Measurements from ENCODE around the gene COQ9.
"Not testable (repeated sequence)": the region's sequence is repeated elsewhere in the genome, so short reads cannot be mapped to it uniquely, and the experiment has no call there.

Gene COQ9, protein sequence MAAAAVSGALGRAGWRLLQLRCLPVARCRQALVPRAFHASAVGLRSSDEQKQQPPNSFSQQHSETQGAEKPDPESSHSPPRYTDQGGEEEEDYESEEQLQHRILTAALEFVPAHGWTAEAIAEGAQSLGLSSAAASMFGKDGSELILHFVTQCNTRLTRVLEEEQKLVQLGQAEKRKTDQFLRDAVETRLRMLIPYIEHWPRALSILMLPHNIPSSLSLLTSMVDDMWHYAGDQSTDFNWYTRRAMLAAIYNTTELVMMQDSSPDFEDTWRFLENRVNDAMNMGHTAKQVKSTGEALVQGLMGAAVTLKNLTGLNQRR

DNA sequence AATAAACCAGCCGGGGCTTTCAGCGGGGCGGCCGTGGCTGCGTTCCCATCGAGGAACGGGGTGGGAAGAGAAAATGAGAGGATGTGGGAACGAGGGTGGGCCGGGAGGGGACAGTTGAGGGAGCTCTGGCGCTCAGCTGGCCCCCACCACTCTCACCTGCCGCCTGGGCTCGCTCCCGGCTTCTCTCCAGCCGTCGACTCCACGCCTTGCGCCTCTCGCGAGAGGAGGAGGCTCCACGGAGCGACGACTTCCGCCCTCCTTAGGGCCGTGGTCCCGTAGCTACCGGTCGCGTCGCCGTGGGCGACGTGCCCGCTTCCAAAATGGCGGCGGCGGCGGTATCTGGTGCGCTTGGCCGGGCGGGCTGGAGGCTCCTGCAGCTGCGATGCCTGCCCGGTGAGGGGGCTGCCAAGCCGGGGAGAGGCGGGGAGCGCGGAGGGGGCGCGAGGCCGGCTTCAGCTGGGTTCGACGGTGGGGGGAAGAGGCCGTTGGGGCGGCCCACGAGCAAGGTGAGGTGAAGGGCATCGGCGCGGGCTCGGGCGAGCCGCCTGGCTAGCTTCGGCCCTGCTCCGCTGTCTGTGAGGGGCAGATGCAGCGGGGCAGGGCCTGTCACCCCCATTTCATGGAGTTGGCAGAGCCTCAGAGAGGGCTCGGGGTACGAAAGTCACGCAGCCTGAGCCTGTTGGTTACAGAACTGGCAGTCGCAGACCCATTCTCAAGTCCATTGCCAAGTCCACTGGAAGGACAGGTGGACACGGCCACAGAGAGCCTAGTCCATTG, at the start of gene COQ9, which contains the start of gene CIAPIN1:
COQ9 (plus strand) TSS at position 294 of the 777 bp plus-strand sequence; CDS start at position 321, 27 bp downstream.
CIAPIN1 (minus strand) TSS at position 200 of the 777 bp plus-strand sequence. CDS start 6,457 bp downstream, outside the sequence.
- peak; percentile 88 for DNase-seq (ENCODE audit: low read depth)

DNA sequence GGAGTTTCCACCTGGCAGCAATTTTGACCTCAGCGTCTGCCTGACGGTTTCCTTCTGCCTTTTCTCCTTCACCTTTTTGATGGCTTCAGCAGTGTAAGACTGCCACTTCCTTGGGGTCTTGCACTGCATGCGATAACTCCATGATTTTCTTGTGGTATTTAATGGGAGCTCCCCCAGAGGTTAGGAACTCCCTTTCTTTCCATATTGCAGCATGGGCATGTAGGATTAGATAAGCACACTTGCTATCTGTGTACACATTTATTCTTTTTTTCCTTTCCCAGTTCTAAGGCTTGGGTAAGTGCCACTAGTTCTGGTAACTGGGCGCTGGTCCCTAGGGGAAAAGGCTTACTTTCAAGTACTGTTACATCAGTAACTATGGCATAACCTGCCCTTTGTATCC, 49.8 kb upstream of the COQ9 start:
- DNase-seq (ENCODE audit: low read depth): not testable (repeated sequence)

DNA sequence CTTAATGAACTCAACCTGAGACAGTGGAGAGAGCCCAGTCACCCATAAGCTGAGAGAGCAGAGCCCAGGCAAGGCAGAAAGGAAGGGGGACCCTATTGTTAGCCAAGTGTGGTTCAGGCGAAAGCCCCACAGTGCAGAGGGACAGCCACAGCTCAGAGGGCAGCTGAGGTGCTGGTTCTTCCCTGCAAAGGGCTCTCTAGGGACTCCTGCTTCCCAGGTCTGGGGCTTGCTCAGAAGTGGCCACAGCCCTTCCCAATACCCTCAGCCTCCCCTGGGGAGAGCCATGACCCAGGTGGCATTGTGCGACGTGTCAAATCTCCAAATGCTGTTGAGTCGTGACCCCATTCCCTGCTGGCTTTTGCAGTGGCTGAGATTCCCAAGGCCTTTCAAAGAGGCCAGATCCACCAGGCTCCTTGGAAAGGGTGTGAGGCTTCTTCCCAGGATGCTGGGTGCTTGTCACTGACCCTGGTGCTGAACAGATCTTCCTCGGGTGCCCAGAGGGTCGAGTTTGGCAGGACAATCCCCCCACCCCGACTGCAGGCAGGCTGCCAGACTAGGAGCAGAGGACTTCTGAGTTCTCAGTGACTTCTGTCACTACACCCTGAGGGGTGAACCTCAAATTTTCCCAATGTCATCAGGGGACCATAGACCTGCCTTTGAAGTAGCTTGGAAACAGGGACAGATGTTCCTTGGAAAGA, 45.2 kb upstream of the COQ9 start:
- no peak for DNase-seq (ENCODE audit: low read depth)

DNA sequence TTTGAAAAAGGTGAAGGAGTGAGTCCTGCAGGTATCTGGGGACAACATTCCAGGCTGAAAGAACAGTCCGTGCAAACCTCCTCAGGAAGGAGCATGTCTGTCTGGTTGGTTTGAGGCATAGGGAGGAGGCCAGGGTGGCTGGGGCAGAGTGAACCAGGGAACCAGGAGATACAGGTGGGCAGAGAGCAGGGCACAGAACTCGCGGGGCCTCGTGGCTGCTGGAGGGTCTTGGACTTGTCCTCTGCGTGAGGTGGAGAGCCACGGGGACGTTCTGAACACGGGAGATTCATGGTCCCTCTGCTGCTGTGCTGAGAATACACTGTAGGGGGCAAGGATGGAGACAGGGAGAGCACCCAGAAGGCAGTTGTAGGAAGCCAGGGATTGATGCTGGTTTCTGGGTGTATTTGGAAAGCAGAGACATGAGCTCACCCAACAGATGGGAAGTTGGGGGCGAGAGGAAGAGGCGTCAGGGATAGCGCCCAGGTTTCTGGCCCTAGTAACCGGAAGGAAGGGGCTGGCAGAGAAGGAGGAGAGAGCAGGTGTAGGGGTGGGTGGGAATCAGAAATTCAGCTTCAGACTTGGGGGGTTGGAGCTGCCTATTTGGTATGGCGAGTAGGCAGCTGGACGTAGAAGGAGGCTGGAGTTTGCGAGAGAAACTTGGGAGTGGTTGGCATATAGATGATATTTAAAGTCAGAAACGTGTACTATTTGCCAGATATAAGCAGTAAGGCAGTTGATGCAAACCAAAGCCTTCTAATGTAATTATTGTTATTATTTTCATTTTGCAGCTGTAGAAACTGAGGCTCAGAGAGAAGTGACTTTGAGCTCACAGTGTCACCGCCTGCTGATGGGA, 43.1 kb upstream of the COQ9 start, which contains the start of gene CCL17:
CCL17 (plus strand) TSS at position 803 of the 853 bp plus-strand sequence. CDS start 9,166 bp downstream, outside the sequence.
- no peak for DNase-seq (ENCODE audit: low read depth)

DNA sequence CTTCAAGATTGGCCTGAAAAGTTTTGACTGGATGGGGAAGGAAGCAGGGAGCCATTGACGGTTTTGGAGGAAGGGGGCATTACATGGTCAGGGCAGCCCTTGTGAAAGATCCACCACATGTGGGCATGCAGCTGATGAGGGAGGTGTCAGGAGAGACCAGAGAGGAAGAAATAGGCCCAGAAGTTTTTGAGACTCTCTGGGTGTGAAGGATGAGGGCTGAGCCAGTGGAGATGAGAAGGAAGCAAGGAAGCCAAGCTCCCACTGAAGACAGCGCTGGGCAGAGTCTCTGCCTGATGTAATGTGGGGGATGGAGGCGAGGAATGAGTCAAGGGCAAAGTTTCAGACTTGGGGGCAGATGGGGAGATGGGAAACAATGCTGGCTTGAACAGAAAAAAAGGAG, 42.2 kb upstream of the COQ9 start:
- DNase-seq (ENCODE audit: low read depth): no peak

DNA sequence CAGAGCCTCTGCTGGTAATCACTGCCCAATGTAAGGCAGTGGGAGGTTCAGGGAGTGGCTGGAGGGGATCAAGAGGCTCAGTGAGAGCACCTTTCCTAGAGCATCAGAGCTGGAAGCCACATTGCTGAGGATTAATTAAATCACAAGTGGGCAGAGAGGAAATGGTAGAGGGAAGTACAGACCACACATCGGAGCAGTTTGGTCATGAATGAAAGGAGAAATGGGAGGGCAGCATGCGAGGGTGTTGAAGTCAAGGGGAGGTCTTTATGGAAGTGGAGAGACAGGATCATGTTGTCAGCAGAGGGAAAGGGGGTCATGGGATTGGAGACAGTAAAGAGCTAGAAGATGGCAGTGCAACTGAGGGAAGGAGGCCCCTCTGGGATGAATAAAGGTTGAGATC, 40.4 kb upstream of the COQ9 start:
- no peak for DNase-seq (ENCODE audit: low read depth)

DNA sequence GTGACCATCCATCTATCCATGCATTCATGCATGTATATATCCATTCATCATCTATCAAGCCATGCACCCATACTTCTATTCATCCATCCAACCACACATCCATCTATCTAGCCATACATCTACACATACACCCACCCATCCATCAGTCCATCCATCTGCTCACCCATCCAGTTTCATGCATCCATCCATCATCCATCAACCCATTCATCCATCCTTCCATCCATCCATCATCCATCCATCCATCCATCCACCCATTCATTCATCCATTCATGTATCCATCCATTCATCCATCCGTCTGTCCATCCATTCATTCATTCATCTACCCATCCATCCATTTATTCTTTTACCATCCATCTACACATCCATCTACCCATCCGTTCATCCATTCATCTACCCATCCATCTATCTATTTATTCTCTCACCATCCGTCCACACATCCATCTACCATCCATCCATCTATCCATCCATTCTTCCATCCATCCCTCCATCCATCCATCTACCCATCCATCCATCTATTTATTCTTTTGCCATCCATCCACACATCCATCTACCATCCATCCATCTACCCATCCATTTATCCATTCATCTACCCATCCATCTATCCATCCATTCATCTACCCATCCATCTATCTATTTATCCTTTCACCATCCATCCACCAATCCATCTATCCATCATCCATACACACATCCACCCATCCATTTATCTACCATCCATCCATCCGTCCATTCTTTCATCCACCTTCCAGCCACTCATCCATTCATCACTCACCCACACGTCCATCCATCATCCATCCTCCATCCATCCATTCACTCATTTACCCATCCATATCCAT, 39.5 kb upstream of the COQ9 start:
- DNase-seq (ENCODE audit: low read depth): no peak

DNA sequence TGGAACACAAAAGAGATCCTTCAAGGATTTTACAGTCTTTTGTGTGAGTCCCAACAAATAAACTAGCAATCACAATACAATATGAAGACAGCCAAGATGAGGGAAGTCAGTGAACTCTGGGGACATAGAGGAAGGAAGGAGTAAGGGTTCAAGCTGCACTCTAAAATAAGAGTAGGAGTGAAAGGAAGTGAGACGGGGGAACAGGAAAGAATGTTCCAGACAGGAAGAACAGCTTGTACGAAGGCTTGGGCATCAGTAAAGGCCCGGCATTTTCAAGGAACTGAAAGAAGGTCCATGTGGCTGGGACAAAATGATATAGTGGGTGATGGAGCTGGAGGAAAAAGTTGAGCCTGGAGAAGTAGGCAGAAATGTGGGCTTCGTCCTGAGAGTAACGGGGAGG, 38.2 kb upstream of the COQ9 start:
- DNase-seq (ENCODE audit: low read depth): no peak

DNA sequence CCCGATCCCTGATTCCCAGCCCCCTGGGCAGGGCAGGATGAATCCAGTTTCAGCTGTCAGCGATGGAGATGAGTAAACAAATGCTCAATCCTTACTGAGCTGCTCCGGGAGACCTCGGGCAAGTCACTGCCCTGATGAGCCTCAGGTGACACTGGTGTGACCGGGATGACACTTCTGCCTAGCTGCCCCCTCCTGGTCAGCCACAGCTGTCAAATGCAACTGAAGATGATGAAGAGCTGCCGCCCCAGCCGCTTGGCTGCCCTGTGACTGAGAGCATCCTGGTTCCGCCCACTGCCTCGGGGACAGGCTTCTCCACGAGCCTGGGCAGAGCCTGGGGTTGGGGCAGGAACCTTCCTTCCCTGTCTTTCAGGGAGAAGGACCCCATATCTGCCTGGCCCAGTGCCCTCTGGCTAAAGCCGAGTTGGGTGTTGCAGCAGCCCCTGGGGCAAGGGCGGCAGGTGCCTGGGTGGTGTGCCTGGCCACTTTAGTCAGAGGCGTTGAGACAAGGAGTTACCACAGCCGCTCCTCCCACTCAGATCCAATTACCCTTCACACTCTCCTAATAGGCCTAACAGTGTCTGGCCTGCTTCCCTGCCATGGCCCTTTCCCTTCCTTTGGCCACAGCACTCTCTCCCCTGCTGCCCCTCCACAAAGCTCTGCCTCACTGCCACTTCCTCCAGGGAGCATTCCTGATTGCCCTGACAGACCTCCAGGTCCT, 37.2 kb upstream of the COQ9 start:
- no peak for DNase-seq (ENCODE audit: low read depth)

DNA sequence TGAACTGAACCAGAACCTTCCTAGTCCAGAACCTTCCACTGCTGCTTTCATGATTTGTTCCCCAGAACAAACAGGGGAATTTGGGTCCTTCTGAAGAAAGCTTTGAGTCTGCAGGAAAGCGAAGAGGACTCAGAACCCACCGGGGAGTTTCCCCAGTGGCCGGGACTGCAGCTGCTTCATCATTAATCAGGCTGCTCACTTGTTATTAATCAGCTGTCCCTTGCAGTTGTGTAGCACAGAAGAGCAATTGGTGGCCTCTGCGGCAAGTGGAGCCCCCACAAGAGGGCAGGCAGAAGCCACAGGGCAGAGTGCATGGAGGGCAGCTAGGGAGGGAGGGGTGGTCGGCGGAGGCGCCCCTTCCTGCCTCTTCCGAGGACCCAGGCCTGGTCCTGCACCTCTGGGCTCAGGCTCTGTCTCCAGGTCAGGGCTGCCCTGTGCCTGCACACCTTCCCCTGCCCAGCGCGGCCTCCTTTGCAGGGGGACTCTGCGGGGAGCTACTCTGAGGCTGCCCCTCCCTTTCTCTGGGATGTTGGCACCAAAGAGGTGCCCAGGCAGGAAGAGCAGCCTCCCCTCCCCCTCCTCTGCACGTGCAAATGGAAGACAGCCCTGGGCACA, 35.8 kb upstream of the COQ9 start:
- no peak for DNase-seq (ENCODE audit: low read depth)

DNA sequence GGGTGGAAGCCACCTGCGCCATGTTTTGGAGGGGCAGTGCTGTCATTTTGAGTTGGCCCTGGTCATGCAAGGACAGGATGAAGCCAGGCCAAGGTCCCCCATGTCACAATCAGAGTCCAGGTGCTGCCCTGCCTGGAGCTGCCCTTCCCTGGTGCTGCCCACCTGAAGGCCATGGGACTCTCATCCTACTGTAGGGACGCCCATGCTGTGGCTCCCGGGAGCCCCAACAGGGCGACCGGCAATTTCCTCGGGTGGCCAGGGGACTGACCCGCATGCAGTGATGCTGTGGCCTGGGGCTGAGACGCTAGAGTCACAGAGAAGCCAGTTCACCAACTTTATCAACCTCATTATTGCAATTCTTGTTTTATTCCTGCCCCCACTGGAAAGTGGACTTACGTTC, 34.7 kb upstream of the COQ9 start:
- DNase-seq (ENCODE audit: low read depth): no peak

DNA sequence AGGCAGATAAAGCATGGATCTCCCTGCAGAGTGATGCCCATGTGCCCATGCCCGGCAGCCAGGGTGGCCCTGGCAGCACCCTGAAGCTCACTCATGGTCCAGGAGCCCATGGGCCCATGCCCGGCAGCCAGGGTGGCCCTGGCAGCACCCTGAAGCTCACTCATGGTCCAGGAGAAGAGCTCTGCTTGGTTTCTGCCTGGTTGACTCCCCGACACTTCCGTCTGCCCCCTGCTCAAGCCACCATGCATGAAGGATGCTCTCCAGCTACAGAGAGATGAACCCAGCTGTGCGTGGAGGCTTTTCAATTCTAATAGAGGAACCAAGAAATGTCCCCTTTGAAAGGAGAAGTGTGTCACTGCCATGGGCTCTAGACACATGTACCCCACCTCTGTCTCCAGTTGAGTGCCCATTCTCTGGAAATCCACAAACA, 34.0 kb upstream of the COQ9 start:
- DNase-seq (ENCODE audit: low read depth): no peak

DNA sequence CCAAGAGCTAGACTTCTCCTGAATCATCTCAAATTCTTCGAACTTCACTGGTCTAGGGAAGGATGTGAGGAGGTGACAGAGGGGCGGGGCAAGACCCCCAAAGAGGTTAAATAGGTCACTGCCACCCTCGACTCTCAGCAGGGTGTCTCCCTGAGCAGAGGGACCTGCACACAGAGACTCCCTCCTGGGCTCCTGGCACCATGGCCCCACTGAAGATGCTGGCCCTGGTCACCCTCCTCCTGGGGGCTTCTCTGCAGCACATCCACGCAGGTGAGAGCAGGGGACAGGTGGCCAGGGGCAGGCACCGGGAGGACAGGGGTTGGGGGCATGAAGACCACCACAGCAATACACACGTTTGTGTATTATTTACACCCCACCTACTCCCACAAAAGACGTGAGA, 33.5 kb upstream of the COQ9 start:
- DNase-seq (ENCODE audit: low read depth): no peak

DNA sequence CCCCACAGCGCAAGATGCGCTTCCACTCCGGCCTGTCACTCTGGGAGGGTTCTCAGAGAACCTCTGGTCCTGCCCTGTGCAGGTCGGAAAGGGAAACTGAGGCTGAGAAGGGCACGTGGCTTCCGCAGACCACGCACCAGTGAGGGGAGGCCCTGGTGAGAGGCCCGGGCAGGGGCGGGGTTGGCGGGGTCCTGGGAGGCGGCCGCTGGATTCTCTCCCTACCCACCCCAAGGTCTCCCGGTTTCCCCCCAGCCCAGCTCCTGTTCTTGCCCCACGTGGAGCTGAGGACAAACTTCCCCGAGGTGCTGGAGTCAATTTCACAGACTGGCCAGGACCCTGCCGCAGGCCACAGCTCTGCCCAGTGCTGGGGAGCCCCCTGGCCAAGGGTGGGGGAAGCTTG, 31.2 kb upstream of the COQ9 start:
- no peak for DNase-seq (ENCODE audit: low read depth)

DNA sequence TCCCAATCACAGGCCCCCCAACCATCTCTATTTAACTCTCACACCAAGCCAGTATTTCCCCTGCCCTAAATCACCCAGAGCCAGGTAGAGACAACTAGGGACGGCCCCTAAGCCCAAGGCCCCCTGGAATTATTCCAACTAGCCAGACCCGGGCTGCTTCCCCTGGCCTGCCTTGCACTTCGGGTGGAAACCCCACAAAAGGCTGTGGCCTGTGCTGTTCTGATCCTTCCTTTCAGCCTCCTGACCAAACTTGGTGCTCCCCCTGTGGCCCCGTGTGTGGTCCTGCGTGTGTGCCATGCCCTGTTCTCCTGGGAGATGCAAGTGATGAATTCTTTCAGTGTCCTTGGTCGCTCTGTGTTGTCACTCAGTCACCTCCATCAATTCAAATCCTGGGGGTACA, 27.8 kb upstream of the COQ9 start:
- no peak for DNase-seq (ENCODE audit: low read depth)

DNA sequence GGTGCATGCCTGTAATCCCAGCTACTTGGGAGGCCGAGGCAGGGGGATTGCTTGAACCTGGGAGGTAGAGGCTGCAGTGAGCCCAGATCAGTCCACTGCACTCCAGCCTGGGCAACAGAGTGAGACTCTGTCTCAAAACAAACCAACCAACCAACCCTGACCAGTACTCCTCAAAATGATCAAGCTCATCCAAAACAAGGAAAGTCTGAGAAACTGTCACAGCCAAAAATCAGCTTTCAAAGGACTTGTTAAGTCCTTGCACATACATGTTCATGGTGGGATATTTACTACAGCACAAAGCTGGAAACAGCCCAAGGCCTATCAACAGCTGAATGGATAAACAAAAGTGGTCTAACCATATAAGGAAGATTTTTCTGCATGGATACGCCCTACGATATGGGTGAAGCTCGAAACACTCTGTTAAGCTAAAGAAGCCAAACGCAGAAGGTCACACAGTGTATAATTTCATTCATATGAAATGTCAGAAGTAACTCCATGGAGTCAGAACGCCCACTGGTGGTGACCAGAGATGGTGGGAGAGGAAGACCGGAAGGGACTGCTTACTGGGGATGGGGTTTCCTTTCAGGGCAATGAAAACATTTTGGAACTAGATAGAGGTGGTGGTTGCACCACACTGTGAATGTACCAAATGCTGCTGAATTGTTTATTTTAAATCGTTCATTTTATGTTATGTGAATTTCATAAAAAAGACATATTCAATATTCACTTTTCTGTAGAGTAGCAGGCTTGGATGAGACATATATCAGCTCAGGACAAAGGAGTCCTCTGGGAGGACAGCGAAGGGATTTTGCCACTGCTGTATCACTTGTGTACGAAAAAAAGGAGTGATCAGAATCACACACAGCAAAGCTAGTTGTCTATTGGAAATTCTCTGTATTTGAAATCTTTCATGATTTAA, 25.0 kb upstream of the COQ9 start:
- no peak for DNase-seq (ENCODE audit: low read depth)

DNA sequence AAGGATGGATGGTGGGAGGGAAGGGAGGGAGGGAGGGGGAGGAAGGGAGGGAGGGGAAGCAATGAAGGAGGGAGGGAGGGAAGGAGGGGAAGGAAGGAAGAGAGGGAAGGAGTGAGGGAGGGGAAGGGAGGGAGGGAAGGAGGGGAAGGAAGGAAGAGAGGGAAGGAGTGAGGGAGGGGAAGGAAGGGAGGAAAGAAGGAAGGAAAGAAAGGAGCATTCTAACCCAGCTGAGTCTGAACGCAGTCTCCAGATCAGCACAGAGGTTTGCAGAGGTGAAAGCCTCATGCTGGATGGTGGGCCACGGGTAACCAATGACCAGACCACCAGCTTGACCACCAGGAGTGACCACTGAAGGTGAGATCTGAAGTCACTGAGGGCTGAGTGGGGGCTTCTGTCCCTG, 24.1 kb upstream of the COQ9 start:
- DNase-seq (ENCODE audit: low read depth): no peak

DNA sequence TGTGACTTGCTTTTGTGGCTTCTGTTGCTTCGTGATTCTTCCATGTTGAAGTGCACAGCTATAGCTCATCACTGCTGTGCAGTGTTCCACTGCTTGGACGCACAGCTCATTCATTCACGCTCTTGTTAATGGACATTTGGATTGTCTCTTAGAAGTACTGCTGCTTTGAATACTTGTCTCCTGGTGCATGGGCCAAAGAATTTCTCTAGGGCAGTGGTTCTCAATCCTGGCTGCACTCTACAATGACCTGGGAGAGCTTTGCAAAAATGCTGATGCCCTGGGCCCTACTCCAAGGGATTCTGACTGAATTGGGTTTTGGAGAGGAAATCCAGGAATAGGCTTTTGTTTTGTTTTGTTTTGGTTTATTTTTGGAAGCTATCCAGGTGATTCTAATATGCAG, 22.7 kb upstream of the COQ9 start:
- DNase-seq (ENCODE audit: low read depth): no peak

DNA sequence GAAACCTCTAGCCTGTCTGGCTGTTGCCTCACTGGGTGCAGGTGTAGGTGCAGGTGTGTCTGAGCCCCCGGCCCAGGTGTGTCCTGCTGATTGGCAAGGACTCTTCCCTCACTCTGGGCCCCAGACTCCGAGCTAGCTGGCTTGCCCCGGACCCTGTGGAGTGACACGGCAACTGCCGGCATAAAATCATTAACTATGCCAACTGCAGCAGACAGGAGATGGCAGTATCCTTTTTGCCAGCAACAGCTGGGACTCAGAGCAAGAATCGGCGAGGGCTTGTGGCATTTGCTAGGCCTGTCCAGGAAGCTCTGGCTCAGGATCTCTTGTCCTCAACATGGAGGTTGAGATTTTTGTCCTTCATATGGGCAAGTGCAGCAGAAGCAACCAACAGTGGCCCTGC, 20.9 kb upstream of the COQ9 start:
- DNase-seq (ENCODE audit: low read depth): no peak

Data from activated T-helper 9 cell treated with anti-CD3 and anti-CD28 coated beads, Interleukin-2, amount 50 U/mL, for 16 hours (primary cell).